ENCODE data around the gene SAG. TPM values are rescaled to one million over a fixed set of nuclear protein-coding genes. Genes with fewer than 3 reads are reported as not detected.
A peak's percentile ranks its signal among the peaks of the same experiment; 100 is the strongest.

SAG gene
- total and polyA plus RNA-seq, 2 experiments from 2014 or later: not detected

- no peak for TF ChIP-seq ZNF462 (CRISPR knock-in tag; IDR thresholded peaks at IDR 0.05)
- TF ChIP-seq POLR2AphosphoS5 (IDR thresholded peaks at IDR 0.05; ENCODE audit: low read depth): no peak
- TF ChIP-seq EZH2 (IDR thresholded peaks at IDR 0.05; ENCODE audit: low read depth, unreplicated experiment): no peak
These were observed 79.6 kb downstream of the SAG start (continued) for GRCh38 chr2:233387225-233387624.

GRCh38 chr2:233387667-233388528, 80.3 kb downstream of the SAG start:
- no peak; the same call in 2 of the 3 replicates for ATAC-seq
- H3K4me2 ChIP-seq: no peak overlapping the region
- H3K4me1 ChIP-seq (ENCODE audit: insufficient read depth): no peaks in the 10 kb centered on the region

More at GRCh38 chr2:233387667-233388528, 80.3 kb downstream of the SAG start:
- Histone ChIP-seq H3K36me3 (ENCODE audit: insufficient read depth) (no peaks in the 10 kb centered on the region), H3K27ac (ENCODE audit: low read depth) (no peak overlapping the region), H3K9me2 (ENCODE audit: insufficient read depth) (no peaks in the 10 kb centered on the region), H2AFZ (no peak overlapping the region), H3F3A (replicated peaks; ENCODE audit: low read depth) (no peaks in the 10 kb centered on the region), H3K4me3 (no peak overlapping the region), H4K20me1 (replicated peaks; ENCODE audit: insufficient read depth) (peaks cover 17% of the 10 kb centered on the region), H3K79me2 (replicated peaks; ENCODE audit: insufficient read depth) (peaks cover 41% of the 10 kb centered on the region), H3K27me3 (ENCODE audit: insufficient read depth) (no peaks in the 10 kb centered on the region)
- no peak overlapping the region for H3K4me3 Mint-ChIP-seq
- DNase-seq (ENCODE audit: low spot score): no peak
- TF ChIP-seq ZNF331 (CRISPR knock-in tag; IDR thresholded peaks at IDR 0.05; ENCODE audit: low read depth) (no peak), CREB1 (CRISPR knock-in tag; IDR thresholded peaks at IDR 0.05; ENCODE audit: low read depth) (no peak)
- H3K4me1 Mint-ChIP-seq: peaks cover 31% of the 10 kb centered on the region
- no peaks in the 10 kb centered on the region for H3K9me3 Mint-ChIP-seq
- H3K36me3 Mint-ChIP-seq (ENCODE audit: low read depth): peaks cover 10% of the 10 kb centered on the region; the same call in 2 of the 3 replicates
- H3K27ac Mint-ChIP-seq: peak overlapping the region; percentile 40; the same call in 1 of the 2 replicates
- peaks cover 6% of the 10 kb centered on the region for H3K27me3 Mint-ChIP-seq (ENCODE audit: insufficient read depth, low read depth, poor library complexity)
